ENCODE results near the gene HSD17B13. TPM values are rescaled to one million over a fixed set of nuclear protein-coding genes. Genes with fewer than 3 reads are reported as not detected.

Gene HSD17B13
- total and polyA plus RNA-seq, 2 experiments from 2014 or later: 0.18 TPM; not detected in 1

- DNase-seq (ENCODE audit: low read depth in 1 of 2, low spot score in 1 of 2): no peak
- Histone ChIP-seq H3K27me3 (no peaks in the 10 kb centered on the region), H3K4me3 (no peak overlapping the region), H3K36me3 (no peaks in the 10 kb centered on the region), H3K4me1 (ENCODE audit: low read depth) (no peaks in the 10 kb centered on the region), H3K27ac (no peak overlapping the region), H3K9me3 (ENCODE audit: low read depth) (no peaks in the 10 kb centered on the region)
- TF ChIP-seq, protein P1, sequence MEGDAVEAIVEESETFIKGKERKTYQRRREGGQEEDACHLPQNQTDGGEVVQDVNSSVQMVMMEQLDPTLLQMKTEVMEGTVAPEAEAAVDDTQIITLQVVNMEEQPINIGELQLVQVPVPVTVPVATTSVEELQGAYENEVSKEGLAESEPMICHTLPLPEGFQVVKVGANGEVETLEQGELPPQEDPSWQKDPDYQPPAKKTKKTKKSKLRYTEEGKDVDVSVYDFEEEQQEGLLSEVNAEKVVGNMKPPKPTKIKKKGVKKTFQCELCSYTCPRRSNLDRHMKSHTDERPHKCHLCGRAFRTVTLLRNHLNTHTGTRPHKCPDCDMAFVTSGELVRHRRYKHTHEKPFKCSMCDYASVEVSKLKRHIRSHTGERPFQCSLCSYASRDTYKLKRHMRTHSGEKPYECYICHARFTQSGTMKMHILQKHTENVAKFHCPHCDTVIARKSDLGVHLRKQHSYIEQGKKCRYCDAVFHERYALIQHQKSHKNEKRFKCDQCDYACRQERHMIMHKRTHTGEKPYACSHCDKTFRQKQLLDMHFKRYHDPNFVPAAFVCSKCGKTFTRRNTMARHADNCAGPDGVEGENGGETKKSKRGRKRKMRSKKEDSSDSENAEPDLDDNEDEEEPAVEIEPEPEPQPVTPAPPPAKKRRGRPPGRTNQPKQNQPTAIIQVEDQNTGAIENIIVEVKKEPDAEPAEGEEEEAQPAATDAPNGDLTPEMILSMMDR (IDR thresholded peaks at IDR 0.05; ENCODE audit: low read depth, low read length): no peak
Measured at GRCh38 chr4:87313756-87314155, 8.9 kb downstream of the HSD17B13 start.

- H3K9me3 ChIP-seq (ENCODE audit: low read depth): no peaks in the 10 kb centered on the region
Measured at GRCh38 chr4:87311684-87312083, 11.0 kb downstream of the HSD17B13 start.

DNA sequence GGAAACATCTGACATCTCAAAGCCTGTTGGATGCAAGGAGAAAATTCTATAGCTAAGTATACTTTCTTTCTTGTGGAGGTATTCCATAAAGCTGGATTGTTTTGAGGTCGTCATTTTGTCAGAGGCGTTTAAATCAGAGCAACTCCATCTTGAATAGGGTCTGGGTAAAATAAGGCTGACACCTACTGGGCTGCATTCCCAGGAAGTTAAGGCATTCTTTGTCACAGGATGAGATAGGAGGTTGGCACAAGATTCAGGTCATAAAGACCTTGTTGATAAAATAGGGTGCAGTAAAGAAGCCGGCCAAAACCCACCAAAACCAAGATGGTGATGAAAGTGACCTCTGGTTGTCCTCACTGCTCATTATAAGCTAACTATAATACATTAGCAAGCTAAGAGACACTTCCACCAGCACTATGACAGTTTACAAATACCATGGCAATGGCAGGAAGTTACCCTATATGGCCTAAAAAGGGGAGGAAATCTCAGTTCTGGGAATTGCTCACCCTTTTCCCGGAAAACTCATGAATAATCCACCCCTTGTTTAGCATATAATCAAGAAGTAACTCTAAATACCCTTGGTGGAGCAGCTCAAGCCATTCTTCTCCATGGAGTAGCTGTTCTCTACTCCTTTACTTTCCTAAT is 11.9 kb downstream of the HSD17B13 start:
- DNase-seq (ENCODE audit: low read depth in 1 of 2, low spot score in 1 of 2): peak in 1 of 2 donors; percentile 55
- no peaks in the 10 kb centered on the region for H3K36me3 ChIP-seq
- no peak overlapping the region for H3K27ac ChIP-seq
- no peaks in the 10 kb centered on the region for H3K4me1 ChIP-seq (ENCODE audit: low read depth)
- H3K27me3 ChIP-seq: no peaks in the 10 kb centered on the region
- no peak overlapping the region for H3K4me3 ChIP-seq
- H3K9me3 ChIP-seq (ENCODE audit: low read depth): no peaks in the 10 kb centered on the region
- TF ChIP-seq, protein P1 (IDR thresholded peaks at IDR 0.05; ENCODE audit: low read depth, low read length): no peak

More at GRCh38 chr4:87311684-87312083, 11.0 kb downstream of the HSD17B13 start:
- no peak for DNase-seq (ENCODE audit: low read depth in 1 of 2, low spot score in 1 of 2)
- Histone ChIP-seq H3K36me3 (no peaks in the 10 kb centered on the region), H3K4me3 (no peak overlapping the region), H3K27ac (no peak overlapping the region), H3K27me3 (no peaks in the 10 kb centered on the region), H3K4me1 (ENCODE audit: low read depth) (no peaks in the 10 kb centered on the region)
- TF ChIP-seq, protein P1 (IDR thresholded peaks at IDR 0.05; ENCODE audit: low read depth, low read length): no peak

DNA sequence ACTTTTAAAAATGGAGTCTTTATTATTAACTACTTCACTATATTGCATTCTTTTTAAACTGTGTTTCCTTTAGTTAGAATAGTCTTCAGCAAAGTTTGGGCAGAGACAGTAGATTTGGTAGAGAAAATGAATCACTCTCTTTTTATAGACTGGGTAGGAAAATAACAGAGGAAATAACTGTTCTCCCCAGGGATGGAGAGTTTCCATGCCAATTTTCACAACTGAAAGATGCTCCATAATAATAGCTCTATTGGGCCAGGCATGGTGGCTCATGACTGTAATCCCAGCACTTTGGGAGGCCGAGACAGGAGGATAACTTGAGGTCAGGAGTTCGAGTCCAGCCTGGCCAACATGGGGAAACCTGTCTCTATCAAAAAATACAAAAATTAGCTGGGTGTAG is 13.1 kb downstream of the HSD17B13 start:
- no peaks in the 10 kb centered on the region for H3K36me3 ChIP-seq
- no peak overlapping the region for H3K27ac ChIP-seq
- peak in 1 of 2 donors; percentile 76 for DNase-seq (ENCODE audit: low read depth in 1 of 2, low spot score in 1 of 2)
- H3K4me3 ChIP-seq: no peak overlapping the region
- TF ChIP-seq, protein P1 (IDR thresholded peaks at IDR 0.05; ENCODE audit: low read depth, low read length): no peak
- no peaks in the 10 kb centered on the region for H3K27me3 ChIP-seq
- no peaks in the 10 kb centered on the region for H3K4me1 ChIP-seq (ENCODE audit: low read depth)
- H3K9me3 ChIP-seq (ENCODE audit: low read depth): no peaks in the 10 kb centered on the region

DNA sequence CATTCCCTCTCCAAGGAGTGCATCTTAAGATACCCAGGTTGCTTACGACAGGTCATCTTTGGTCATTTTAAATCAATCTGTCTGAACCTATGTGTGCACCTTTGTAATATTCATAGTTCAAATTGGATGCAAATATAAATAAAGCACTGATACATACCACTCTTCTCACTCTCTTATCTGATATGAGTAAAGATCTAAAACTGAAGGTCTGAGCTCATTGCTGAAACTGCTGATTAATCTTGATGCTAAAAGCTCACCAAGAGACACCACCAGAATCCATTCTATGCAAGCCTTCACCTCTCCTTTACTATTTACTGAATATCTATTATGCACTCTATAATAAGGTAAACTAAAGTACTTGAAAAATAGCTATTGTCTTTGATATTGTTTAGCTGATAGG is 16.6 kb downstream of the HSD17B13 start:
- TF ChIP-seq, protein P1 (IDR thresholded peaks at IDR 0.05; ENCODE audit: low read depth, low read length): no peak

More for the DNA sequence above, 16.6 kb downstream of the HSD17B13 start:
- Histone ChIP-seq H3K27me3 (no peaks in the 10 kb centered on the region), H3K27ac (no peak overlapping the region), H3K9me3 (ENCODE audit: low read depth) (no peaks in the 10 kb centered on the region), H3K4me1 (ENCODE audit: low read depth) (no peaks in the 10 kb centered on the region), H3K4me3 (no peak overlapping the region), H3K36me3 (no peaks in the 10 kb centered on the region)
- no peak for DNase-seq (ENCODE audit: low read depth in 1 of 2, low spot score in 1 of 2)
